ENCODE measurements around the gene RICTOR.
A peak's percentile ranks its signal among the peaks of the same experiment; 100 is the strongest.

The RICTOR gene

DNA sequence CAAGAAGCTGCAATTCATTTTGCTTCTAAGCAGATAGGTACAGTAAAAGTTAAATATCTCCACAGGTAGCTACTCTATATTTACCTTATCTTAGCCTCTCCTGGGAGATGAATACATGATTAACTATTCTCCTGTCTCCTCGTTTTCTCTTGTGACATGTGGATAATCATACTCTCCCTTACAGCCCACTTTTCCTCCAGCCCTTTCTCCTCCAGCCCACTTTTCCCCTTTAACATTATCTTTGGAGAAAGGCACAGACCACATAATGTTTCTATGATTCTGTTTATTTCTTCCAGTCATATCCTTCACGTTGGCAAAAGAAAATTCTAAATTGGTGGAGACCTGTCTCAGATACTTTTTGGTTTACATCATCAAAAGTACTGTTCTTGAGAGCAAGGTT, 144.4 kb downstream of the RICTOR start:
- no peak for DNase-seq

DNA sequence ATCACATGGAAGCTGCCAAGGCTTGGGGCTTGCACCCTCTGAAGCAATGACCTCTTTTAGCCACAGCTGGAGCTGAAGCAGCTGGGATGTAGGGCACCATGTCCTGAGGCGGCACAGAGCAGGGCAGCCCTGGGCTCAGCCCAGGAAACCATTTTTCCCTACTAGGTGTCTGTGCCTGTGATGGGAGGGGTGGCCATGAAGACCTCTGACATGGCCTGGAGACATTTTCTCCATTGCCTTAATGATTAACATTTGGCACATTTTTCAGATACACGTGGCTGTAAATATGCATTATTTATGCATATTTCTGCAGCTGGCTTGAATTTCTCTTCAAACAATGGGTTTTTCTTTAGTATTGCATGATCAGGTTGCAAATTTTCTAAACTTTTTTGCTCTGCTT, 146.7 kb downstream of the RICTOR start:
- no peak for DNase-seq

DNA sequence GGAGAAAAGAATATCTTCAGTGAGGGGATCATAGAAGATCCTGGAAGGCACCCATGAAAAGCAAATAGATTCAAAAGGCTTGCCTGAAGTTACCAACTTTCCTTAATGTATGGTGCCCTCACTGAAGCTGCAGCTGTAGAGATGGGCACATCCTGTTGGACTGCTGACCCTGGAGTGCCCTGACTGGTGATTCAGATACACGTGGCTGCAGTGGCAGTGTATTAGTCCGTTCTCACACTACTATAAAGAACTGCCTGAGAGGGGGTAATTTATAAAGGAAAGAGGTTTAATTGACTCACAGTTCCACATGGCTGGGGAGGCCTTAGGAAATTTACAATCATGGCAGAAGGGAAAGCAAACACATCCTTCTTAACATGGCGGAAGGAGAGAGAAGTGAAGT, 148.1 kb downstream of the RICTOR start:
- no peak for DNase-seq

DNA sequence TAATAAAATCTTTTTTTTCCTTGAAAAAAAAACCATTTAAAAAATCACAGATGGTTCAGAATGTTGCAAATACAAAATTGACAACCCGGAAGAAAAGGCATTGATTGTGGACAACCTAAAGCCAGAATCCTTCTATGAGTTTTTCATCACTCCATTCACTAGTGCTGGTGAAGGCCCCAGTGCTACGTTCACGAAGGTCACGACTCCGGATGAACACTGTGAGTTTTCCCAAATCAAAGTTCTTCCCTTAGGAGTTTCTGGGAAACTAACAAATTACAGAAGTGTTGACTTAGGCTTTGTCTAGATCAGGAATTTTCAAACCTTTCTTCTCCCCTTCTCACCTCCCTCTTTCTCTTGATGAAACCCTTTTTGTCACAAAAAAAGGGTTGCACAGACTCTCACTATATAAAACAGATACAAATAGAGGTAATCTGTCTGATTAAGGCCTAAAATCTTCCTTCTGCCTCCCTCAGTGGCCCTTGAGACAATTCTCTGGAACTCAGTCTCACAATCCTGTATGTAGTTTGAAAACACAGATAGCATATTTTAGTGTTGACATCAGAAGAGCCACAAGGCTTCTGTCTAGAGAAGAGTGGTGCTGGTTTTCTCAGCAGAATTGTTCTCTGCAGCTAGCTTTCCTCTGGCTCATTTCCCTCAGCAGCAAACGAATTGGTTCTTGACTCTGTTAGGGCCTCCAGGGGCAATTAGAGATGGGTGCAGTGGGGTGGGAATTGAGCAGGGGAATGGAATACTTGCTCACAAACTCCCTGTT, 148.9 kb downstream of the RICTOR start:
- DNase-seq, result no peak

DNA sequence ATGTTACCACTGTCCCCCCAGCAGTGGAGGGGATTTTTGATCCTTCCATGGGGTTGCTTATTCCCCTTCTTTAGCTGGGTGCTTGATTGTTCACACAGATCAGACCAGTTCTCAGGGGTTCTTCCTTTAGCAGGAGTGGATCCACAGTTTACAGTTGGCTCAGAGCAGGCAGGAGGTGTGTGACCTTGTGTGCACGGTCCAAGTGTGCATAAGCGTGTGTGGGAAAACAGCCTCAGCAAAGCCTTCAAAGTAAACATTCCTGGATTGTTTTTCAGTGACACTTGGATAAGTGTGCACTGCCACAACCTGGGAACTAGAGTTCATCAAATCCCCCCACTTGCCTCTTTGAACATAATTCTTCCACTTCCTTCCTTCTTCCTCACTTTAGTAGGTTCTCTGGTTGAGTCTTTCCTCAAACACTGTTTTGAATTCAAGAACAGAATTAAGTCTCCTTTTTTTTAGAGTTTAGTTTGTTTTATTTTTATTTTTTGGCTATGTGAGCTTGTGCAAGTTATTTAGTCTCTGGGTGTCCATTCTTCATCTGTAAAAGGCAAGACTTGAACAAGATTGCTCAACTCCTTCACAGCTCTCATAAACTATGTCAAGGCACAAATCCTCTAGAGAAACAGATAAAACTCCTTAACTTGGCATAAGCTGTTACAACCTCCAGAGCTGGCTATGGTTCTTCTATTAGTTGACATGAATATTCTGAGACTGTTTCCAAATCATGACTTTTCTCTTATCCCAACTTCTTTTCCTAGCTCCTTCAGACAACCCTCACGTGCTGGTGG, 150.3 kb downstream of the RICTOR start:
- DNase-seq, result no peak

DNA sequence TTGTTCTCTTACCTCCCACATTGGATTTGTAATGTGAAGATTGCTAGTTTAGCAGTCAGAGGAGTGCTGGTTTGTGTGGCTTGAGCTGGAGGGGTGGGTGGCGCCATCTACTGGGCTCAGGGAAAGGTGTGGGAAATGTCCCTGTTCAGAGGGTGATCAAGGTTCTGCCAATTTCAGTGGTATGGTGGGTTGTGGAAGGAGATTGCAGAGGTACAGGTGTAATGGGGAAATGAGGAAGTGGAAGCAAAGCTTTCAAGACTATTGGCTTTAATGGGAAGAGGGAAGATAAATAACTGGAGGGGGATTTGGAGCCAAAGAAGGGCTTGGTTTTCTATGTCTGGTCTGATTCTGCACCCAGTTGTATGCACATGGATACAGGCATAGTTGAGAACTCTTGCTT, 152.0 kb downstream of the RICTOR start:
- DNase-seq, result peak; percentile 38

DNA sequence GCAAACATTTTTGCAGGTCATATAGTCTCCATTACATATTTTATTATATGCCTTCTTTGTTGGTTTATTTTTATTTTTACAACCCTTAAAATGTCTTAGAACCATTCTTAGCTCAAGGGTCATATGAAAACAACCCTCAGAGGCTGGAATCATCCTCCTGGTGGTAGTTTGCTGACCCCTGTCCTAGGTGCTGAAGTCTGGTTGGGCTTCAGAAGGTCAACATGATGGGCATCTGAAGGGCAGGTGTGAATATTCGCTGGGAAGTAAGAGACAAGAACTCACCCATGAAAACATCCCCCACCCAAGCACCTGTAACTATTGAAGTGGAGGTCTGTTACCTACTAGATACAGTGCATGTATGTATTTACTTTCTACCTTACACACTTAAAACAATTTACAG, 153.0 kb downstream of the RICTOR start:
- DNase-seq, result no peak

DNA sequence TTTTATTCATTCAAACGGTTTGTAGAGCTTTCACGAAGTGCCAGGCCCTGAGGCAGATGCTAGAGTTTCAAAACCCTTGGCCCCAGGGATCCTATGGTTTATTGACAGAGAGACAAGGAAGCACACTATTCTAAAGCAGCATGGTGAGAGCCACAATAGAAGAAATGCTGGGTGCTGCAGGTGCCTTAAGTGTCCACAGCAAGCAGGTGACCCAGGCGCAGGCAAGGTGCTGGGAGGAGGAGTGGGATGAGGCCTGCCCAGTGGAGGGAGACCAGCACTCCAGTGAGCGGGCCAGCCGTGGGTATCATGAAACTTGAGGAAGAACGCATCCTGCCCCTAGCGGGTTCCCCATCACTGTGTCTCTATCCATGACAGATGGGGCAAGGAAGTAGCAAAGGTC, 157.4 kb downstream of the RICTOR start:
- DNase-seq, result no peak

DNA sequence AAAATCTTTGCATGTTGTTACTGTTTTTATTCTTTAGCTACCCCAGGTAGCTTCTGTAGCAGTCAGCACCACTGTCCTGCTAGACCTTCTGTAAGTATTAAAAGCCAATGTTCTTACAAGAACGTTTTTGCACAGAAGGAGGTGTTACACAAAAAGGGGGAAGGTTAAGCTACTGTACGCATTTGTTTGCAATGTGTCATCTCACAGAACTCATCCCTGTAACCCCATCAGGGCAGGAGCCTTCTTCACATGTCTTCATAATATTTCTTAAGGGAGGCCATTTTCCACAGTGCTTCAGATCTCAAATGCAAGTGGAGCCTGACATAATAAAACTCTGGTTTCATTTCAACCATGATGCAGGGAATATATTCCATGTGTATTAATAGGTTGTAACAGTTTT, 160.5 kb downstream of the RICTOR start:
- DNase-seq, result no peak

DNA sequence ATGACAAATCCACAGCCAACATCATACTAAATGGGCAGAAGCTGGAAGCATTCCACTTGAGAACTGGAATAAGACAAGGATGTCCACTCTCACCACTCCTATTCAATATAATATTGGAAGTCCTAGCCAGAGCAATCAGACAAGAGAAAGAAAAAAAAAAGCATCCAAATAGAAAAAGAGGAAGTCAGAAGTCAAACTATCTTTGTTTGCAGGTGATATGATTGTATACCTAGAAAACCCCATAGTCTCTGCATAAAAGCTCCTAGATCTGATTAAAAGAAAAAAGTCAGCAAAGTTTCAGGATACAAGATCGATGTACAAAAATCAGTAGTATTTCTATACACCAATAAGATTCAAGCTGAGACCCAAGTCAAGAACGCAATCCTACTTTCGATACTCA, 162.3 kb downstream of the RICTOR start:
- DNase-seq, result no peak

DNA sequence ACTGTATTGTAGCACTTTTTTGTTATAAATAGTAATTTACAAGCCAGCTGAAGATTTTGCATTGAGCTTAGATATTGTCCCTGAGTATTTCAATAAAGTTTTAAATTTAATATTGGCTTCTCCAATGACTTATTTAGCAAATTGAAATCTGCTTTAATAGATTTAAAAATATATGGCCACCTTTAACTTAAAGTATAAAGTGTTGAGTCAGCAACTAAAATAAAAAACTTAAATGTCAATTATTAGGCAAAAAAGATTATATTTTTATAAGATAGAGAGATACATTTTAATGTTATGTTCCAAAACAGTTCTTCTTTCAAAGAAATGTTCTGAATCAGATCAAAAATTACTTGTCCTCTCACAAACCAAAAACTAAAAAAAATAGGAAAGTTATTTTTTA, 167.7 kb downstream of the RICTOR start:
- DNase-seq, result no peak

DNA sequence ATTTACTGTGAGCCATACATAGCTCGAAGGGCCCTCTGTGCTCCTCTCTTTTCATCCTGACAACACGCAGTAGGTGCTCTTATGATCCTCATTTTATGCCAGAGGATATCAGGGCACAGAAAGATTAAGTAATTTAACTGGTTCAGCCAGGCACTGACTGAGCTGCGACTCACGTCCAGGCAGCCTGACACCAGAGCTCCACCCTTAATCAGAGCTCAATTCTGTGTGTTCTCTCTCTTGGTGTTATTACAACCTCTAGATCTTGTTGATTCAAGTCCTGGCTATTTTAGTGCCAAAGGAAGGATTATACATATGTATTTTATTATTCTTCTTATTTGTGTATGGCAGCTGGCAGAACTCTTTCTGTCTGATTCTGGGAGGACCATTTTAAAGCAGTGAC, 168.7 kb downstream of the RICTOR start:
- no peak for DNase-seq

DNA sequence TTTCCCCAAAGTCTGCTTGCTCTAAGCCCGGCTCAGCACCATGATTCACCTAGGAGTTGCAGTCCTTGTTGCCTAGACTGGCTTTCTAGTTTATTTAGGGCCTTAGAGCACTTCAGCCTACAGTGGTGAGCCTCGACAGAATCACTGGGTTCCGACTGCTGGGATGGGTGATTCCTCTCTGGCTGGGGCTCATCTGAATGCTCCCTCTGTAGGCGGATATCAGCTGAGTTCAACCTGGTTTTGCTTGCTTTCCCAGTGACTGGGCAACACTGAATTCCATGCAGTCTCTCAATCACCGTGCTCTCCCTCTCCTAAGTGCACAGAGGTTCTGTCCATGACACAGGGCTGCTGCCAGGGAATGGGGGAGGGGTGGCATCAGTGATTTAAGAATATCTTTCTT, 174.3 kb downstream of the RICTOR start:
- DNase-seq, result no peak

DNA sequence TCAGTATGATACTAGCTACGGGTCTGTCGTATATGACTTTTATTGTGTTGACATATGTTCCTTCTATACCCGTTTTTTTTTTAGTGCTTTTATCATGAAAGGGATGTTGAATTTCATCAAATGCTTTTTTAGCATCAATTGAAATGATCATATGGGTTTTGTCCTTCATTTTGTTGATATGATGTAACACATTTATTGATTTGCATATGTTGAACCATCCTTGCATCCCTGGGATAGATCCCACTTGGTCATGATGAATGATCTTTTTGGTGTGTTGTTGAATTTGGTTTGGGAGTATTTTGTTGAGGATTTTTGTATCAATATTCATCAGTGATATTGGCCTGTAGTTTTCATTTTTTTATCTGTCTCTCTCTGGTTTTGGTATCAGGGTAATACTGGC, 177.4 kb downstream of the RICTOR start:
- no peak for DNase-seq

DNA sequence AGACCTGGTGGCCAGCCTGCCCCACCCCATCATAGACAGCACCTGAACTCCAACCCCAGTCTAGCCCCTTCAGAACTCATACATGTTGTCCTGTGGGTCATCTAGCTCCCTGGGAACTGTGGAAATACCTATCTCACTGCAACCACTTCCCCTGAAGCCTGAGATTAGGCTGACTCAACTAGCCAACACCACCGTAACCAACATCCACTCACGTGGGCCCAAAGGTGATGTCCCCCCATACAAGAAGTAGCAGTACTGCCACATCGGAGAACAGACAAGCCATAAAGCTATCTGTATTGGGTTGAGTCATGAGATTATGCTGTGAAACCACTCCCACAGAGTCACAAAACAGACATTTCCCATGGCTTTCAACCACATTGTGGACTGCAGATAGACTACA, 181.8 kb downstream of the RICTOR start:
- no peak for DNase-seq

DNA sequence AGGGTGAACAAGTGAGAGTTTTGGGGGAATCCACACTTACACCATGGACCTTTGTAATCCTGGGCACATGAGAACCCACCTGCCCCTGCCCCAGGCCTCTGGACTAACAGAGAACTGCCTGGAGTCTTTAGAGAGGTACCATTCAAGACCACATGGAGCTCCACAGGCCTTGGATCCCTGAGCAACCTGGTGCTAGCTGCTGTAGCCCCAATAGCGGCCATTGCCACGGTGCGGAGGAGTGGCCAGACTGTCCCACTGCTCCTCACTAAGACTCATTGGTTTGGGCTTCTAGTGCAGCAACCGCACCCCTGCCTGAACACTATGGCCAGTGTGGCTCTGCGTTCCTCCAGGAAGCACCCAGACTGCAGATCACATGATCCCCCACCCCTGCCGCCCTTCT, 182.6 kb downstream of the RICTOR start:
- DNase-seq, result no peak

DNA sequence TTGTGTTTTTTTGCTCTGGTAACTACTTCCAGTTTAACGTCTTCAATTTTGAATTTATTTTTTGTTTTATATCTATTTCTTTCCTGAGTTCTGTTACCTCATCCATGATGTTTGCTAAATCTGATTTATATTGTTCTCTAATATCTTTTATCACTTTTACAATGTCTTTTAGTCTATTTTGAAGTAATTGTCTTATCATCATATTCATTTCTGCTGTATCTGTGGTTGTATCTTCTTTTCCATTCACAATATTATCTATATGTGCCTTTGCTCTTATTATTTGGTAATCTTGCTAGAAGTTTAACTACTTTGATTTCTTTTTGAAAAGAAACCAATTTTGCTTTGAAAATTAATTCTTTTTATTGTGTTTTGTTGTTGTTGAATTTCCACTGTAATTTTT, 184.8 kb downstream of the RICTOR start:
- no peak for DNase-seq

DNA sequence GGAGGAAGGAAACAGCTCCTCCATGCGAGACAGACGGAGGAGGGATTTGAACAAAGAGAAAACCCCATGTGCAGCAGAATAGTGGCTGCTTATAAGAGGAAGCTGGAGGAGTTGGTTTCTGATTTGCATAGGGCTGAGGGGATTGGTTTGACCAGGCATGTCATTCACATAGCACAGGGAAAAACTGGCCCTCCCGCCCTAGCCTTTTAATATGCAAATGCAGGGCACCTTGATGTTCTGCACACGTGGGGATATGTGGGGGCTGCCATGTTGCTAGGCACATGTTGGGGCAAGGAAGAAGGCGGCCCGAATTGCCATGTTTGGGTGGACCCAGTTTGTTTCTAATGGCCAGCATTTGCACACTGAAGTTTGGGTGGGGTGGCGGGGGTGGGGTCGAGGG, 186.2 kb downstream of the RICTOR start:
- DNase-seq, result no peak

Measured in CD4-positive, alpha-beta T cell treated with Interleukin-6 for 4 hours (primary cell).